Stimulated activated CD4-positive, alpha-beta T cell treated with anti-CD3 and anti-CD28 coated beads, Interleukin-4, amount 100 ng/mL, for 24 hours (primary cell): ENCODE data around the gene TCF23.
"Not testable (repeated sequence)": the region's sequence is repeated elsewhere in the genome, so short reads cannot be mapped to it uniquely, and the experiment has no call there.

ENCODE experiments used
- DNase-seq: peaks from one replicate; pipeline ENCODE4 v3.0.0-alpha.2; 2020

Gene TCF23

GRCh38 chr2:27191070-27191829, 42.4 kb downstream of the TCF23 start:
- DNase-seq, result peak; percentile 43

DNA sequence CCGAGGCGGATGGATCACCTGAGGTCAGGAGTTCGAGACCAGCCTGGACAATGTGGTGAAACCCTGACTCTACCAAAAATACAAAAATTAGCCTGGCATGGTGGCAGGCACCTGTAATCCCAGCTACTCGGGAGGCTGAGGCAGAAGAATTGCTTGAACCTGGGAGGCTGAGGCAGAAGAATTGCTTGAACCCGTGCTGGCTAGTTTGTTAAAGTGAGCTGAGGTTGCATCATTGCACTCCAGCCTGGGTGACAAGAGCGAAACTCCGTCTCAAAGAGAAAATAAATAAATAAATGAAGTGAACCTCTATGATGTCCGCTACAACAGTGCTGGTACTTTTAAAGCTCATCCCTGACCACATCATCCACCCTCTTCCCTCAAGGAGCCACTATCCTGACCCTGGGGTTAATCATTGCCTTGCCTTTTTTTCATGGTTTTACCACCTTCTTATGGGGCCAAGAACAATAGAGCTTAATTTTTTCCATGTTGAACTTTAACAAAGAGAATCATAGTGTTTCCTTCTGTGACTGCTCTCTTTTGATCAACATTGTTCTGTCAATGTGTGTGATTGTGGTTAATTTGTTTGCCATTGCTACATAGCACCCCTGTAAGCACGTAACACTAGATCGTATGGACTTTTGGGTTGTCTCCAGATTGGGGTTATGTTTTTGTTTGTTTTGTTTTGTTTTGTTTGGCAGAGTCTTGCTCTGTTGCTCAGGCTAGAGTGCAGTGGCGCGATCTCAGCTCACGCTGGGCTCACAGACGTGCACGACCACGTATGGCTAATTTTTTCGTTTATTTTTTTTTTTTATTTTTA, 45.9 kb downstream of the TCF23 start:
- DNase-seq, result no peak

DNA sequence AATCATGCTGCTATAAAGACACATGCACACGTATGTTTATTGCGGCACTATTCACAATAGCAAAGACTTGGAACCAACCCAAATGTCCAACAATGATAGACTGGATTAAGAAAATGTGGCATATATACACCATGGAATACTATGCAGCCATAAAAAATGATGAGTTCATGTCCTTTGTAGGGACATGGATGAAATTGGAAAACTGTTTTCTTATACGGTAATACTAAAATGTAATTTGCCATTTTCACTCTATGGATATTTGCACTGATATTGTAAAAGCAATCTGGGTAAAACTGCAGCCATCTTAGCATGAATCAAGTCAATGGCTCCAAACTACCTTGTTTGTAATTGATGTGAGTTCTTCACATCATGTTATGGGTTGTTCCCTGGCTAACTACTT, 47.0 kb downstream of the TCF23 start:
- not testable (repeated sequence) for DNase-seq

GRCh38 chr2:27198068-27198467, 49.3 kb downstream of the TCF23 start:
- not testable (repeated sequence) for DNase-seq

GRCh38 chr2:27198627-27199026, 49.8 kb downstream of the TCF23 start:
- no peak for DNase-seq

- DNase-seq, result no peak
Observed at GRCh38 chr2:27199241-27199640, 50.4 kb downstream of the TCF23 start.

GRCh38 chr2:27201675-27202074, 52.9 kb downstream of the TCF23 start:
- no peak for DNase-seq

- DNase-seq, result no peak
Observed at GRCh38 chr2:27202854-27203253, 54.0 kb downstream of the TCF23 start.

GRCh38 chr2:27203741-27204140, 54.9 kb downstream of the TCF23 start:
- DNase-seq, result no peak

DNA sequence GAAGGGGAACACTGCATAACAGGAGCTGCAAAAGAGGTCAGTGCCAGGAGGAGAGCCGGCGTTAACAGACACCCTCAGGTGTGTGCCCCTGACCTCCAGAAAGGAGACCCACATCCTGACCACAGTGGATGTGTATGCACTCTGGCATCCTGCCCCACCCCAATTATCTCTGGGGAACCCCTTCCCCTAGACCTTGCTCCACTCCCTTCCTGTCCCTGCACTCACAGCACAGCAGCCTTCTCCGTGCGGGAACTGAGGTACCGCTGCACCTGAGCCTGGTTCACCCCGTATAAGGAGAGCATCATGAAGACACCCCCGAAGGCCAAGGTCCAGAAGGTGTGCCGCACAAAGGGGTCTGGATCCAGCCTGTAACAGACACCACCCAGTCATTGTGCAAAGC, 55.8 kb downstream of the TCF23 start:
- no peak for DNase-seq

GRCh38 chr2:27205206-27205605, 56.4 kb downstream of the TCF23 start:
- DNase-seq, result no peak

DNA sequence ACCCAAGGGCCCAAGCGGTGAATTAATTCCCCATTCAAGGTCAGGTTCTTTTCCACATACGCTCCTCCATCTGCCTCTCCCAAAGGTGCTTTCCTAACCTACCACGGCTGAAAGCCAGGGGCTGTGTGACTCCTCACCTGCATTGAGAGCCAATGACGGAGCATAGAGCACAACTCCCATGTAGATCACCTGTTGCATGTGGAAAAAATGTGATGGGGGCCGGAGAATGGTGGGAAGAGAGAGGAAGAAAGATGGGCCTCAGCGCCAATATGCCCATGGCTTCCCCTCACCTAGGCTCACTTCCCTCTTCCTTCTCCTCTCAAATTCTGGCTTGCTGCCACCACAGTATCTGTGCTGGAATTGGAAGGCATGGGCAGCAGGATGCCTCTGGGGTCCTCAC, 57.5 kb downstream of the TCF23 start:
- no peak for DNase-seq
